Measurements from ENCODE around the gene MDK.

MDK gene

GRCh38 chr11:46348566-46349401, 32.7 kb upstream of the MDK start:
- DNase-seq: no peak

DNA sequence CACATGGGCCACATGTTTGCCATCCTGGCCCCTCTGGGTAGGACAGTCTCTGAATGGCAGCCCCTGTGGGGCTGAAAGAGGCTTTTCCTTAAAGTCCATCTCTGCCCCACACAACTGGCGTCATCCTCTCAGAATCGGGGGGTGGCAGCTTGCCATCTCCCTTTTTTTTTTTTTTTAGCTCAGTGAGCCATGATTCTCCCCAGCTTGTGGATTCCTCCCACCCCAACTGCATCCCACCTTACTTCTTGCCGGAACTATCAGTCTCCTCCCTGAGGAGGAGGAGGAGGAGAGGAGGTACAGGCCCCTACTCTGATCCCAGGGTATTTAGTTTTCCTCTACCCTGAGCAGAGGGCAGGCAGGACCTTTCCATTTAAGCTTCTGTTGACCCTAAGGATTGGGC, 30.8 kb upstream of the MDK start:
- no peak for DNase-seq

GRCh38 chr11:46351148-46351547, 30.3 kb upstream of the MDK start:
- DNase-seq: no peak

DNA sequence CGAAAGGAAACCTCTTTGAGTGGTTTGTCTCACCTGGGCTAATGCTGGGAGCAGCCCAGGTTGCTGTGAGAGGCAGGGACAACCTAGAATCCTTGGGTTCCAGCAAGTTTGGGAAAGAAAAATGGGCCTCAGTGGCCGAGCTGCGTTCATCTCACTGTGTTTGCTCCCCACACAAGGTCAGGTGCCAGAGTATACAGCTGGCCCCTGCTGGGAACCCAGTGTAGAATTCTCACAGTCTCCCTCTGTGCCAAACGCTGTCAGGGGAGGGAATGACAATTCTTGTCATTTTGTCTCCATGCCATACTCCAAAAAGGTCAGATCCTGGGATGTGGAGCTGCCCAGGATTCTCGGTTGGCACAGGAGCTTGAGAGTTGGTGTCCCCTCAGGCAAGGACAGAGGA, 29.9 kb upstream of the MDK start:
- no peak for DNase-seq

DNA sequence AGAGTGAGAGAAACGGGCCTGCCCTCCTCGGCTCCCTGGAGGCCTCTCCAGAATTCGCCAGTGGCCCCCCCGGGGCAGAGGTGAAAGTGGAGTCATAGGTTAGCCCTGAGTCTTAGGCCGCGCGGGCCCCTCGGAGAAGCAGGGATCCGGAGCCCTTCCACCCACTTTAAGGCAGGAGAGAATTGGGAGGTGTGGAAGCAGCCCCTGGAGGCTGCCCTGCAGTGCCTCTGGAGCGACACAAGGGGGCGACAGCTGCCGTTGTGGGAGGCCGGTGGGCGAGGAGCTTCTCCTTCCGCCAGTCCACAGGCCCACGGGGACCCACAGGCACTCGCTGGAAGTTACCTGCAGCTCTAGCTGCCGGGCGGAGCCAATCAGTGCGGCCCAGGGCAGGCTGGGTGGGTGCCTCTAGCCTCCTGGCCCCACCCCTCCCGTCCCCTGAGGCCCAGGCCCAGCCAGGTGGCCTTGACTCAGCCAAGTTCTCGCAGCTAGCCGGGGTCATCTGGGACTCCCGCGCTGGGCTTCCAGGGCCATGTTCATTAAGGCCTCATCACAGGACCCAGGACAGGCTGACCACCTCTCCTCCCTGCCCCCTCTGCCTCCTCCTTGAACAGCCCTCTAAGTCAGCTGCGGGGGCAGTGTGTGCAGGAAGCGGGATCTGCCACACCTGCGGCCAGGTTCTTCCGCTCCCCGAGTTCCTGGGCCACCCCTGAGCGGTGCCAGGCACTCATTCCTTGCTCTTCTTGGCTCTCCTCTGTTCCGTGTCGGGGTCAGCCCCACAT, 29.2 kb upstream of the MDK start:
- no peak for DNase-seq

GRCh38 chr11:46353698-46354097, 27.8 kb upstream of the MDK start:
- DNase-seq: no peak

DNA sequence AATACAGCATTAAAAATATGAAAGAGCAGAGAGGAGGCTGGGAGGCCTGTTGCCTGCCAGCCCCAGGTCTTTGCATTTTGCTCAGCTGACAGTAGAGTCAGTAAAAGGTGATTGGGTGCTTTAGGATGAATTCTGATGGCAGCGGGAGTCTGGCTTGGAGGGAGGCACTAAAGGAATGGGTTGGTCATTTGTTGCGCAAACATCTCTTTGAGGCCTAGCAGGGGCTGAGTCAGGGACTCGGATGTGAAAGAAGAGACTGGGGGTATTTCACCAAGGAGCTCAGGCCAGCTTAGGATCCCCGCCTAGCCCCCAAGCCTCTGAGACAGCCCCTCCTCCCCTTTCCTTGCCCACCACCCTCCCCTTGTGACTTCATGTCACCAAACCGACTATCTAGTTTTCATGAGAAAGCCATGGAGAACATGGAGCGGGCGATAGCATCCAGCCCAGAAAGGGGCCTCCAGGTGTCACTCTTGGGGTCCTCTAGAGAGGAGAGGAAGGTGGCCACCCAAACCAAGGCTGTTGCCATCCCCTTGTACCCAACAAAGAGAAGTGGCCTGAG, 24.5 kb upstream of the MDK start:
- no peak for DNase-seq

GRCh38 chr11:46357483-46357936, 24.0 kb upstream of the MDK start:
- DNase-seq: peak; percentile 96

DNA sequence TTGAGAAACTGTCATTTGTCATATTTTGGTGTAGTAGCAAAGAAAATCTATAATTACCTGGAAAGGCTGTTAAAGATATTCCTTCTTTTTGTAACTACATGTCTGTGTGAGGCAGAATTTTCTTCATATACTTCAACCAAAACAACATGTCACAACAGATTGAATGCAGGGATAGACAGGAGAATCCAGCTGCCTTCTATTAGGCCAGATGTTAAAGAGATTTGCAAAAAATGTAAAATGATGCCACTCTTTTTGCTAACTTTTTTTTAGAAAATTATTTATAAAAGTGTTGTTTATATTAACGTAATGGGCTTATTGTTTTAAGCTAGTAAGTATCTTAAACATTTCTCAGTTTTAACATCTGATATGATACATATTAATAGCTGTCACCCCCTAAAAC, 21.5 kb upstream of the MDK start:
- no peak for DNase-seq

DNA sequence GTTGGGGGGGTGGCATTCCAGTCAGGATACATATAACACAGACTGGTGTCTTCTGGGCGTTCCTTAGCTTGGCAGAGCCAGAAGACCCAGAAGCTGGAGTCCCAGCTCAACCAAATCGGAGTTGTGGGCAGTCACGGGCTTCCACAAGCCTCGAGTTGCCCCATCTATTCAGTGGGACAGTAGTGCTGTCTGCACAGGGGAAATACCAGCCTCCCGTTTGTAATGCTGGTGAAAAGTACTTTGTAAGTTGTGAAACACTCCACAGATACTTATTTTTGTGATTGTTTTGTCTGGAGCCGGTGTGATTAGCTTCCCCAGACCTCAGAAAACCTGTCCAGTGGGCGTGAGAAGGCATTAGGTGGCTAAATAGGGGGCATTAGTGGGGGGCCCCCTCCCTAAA, 20.6 kb upstream of the MDK start:
- no peak for DNase-seq

GRCh38 chr11:46361283-46362155, 19.9 kb upstream of the MDK start:
- peak; percentile 90 for DNase-seq

GRCh38 chr11:46362156-46363030, 19.1 kb upstream of the MDK start:
- DNase-seq: no peak

DNA sequence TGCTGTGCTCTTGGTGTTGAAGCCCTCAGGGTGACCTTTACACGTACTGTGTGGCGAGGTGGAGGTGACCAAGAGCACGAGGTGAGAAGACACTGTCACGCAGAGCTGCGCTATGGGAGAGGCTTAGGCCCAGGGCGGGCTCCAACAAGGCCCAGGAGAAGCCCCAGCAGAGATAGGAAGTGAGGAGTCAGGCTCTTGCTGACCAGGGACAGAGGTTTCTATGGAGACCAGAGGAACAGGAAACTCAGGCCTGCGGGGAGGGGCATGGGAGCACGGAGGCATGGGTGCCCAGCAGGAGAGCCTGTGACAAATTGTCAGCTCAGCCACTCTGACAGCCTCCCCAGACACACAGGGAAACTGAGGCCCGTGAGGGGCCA, 18.4 kb upstream of the MDK start:
- DNase-seq: no peak

DNA sequence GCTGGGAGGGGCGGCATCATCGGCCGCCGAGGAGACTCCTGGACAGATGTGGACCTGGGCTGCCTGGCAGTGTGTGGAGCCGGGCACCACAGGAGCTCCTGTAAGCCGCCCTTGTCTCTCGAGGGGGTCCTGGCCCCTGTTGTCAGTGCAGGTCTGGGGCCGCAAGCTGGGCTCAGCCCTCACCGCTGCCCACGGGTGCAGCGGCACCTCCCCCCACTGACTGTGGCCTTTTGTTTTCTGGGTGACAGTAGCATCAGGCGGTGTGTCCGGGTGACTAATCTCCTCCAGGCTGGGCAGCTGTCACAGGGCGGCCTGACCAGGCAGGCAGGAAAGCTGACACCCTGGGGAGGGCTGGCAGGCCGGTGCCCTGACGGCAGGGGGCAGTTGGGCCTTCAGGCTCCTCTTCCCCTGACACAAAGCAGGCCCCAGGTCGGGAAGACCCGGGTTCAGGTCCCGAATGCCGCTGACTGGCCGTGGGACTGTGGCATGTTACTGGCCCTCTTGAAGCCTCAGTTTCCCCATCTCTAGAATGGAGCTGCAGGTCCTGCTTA, 17.9 kb upstream of the MDK start:
- DNase-seq: no peak

GRCh38 chr11:46364056-46364455, 17.4 kb upstream of the MDK start:
- DNase-seq: no peak

- DNase-seq: no peak
Measured at GRCh38 chr11:46364791-46365190, 16.7 kb upstream of the MDK start.

- no peak for DNase-seq
Measured at GRCh38 chr11:46366260-46366659, 15.2 kb upstream of the MDK start.

DNA sequence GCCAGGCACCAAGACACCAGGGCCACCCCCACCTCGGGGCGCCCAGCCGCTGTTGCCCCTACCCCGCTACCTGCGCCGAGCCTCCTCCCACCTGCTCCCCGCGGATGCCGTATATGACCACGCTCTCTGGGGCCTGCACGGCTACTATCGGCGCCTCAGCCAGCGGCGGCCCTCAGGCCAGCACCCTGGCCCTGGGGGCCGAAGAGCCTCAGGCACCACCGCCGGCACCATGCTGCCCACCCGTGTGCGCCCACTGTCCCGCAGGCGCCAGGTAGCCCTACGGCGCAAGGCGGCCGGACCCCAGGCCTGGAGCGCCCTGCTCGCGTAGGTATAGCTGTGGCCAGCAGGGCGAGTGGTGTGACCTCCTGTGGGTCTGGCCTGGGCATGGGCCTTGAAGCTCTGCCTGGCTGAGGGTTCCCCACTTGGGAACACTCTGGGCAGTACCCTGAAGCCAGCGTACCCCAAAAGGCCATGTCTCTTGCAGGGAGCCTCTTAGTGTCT, 14.8 kb upstream of the MDK start:
- no peak for DNase-seq

DNA sequence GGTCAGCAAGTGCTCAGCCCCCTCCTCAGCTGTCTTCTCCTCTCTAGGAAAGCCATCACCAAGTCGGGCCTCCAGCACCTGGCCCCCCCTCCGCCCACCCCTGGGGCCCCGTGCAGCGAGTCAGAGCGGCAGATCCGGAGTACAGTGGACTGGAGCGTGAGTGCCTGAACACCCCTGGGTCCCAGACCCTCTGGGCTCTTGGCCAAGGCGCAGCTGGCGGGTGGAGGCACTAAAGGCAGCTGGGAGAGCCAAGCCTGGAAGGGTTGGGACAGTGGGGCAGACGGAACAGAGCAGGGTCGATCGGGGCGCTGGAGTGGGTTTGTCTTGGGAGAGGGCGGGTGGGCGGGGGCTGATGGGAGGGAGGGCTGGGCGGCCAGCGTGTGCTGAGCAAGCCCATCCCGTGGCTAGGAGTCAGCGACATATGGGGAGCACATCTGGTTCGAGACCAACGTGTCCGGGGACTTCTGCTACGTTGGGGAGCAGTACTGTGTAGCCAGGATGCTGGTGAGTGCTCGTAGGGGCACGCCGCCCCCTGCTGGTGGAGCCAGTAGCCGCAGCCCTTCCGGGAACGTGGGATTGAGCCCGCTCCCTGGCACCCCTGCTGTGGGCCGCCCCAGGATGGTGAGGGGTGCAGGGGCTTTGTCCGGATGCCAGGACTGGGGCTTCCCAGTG, 14.1 kb upstream of the MDK start:
- DNase-seq: peak; percentile 82

GRCh38 chr11:46367916-46368267, 13.6 kb upstream of the MDK start:
- DNase-seq: no peak

Data from NCI-H2171 treated with DMSO at 0.1 percent for 48 hours (cell line).